GM12864 (cell line): Measurements from ENCODE around the gene ANGEL1.
A peak's percentile ranks its signal among the peaks of the same experiment; 100 is the strongest.

Source experiments
- DNase-seq: peaks from one replicate; pipeline ENCODE4 v3.0.0-alpha.2; 2011; ENCODE audit warnings: low read depth
- H3K4me3 ChIP-seq: 2 replicates; pipeline ENCODE4 v1.5.1; 2011; ENCODE audit warnings: mild to moderate bottlenecking, low read depth, low read length, control low read depth
- TF ChIP-seq, protein P1 (sequence below): IDR thresholded peaks from 2 replicates; pipeline ENCODE4 v1.5.1; 2011; ENCODE audit warnings: low read depth, mild to moderate bottlenecking, moderate library complexity, low read length, control low read depth, inconsistent platforms; ENCODE audit errors: missing control alignments

The ANGEL1 gene

DNA sequence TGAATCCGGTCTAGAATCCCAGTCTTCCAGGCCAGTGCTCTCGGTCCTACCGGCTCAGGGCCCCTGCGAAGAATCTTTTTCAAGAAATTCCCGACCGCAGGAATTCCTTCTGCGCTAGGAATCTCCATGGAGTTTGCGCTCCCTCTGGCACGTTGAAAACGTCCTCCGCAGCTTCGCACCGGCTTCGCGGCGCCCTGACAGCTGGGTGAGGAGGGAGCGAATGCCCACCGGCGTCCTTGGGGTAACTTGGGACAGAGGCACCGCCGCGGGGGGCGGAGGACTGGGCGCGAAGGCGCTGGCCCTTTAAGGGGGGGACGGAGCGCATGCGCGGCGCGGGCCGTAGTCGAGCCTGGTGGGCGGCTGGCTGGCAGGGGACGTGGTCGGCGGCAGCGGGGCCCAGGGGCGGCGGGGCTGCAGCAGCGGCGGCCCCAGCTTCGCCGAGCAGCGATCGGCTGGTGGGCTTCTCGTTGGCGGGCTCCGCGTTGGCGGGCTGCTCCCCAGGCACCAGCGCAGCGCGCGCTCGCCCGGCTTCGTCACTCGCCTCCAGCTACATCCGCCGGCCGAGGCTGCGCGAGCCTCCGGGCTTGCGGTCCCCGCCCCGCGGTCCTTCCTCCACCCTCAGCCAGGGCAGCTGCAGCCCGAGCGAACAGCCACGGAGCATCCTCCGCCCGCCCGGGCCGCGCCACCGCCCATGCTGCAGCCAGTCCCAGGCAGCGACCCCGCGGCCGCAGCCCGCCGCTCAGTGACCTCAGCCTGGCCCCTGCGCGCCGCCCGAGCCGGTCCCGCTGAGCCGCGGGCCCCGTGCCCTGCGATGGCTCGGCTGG lies 51.3 kb downstream of the ANGEL1 start, which contains the start of gene VASH1:
VASH1 (plus strand) TSS at position 333 of the 824 bp plus-strand sequence. CDS start 1,354 bp downstream, outside the sequence.
- no peak for DNase-seq
- H3K4me3 ChIP-seq: peak within 1 kb of the TSS; percentile 59
- TF ChIP-seq, protein P1, sequence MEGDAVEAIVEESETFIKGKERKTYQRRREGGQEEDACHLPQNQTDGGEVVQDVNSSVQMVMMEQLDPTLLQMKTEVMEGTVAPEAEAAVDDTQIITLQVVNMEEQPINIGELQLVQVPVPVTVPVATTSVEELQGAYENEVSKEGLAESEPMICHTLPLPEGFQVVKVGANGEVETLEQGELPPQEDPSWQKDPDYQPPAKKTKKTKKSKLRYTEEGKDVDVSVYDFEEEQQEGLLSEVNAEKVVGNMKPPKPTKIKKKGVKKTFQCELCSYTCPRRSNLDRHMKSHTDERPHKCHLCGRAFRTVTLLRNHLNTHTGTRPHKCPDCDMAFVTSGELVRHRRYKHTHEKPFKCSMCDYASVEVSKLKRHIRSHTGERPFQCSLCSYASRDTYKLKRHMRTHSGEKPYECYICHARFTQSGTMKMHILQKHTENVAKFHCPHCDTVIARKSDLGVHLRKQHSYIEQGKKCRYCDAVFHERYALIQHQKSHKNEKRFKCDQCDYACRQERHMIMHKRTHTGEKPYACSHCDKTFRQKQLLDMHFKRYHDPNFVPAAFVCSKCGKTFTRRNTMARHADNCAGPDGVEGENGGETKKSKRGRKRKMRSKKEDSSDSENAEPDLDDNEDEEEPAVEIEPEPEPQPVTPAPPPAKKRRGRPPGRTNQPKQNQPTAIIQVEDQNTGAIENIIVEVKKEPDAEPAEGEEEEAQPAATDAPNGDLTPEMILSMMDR: no peak

DNA sequence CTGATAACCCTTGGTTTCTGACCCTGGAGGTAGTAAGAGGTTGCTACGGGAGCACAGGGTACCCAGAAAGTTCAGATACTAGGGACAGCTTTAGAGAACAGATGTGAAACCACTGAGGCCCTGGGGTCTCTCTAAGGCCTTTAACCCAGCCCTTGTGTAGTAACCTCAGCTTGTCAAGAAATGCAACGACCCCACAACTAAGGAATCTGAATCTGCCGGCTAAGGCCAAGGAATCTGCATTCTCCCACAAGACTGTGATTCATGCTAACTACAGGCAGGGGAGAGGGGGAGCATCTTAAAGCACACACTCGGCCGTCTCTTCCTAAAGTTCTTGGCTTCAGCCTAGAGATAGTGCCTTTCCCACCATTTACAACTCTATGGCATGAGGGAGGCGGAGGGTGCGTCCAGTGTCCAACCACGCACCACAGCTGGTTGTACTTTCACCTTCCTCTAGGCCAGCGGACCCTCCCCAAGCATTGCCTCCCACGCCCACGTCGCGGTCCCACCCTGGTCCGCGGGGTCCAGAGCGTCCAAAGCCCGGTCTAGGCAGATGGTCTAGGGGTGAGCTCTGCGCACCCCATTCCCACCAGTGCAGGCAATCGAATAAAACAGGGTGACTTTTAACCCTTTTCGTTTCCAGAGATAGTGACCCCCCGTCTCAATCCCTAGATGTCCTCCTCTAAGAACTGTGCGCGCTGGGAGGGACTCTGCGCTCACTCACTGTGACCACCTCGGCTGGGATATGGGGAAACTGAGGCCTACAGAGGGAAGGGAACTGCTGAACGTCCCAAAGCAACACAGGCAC lies 52.1 kb downstream of the ANGEL1 start:
- no peak for DNase-seq
- peak overlapping the region; percentile 59 for H3K4me3 ChIP-seq
- TF ChIP-seq, protein P1: no peak

DNA sequence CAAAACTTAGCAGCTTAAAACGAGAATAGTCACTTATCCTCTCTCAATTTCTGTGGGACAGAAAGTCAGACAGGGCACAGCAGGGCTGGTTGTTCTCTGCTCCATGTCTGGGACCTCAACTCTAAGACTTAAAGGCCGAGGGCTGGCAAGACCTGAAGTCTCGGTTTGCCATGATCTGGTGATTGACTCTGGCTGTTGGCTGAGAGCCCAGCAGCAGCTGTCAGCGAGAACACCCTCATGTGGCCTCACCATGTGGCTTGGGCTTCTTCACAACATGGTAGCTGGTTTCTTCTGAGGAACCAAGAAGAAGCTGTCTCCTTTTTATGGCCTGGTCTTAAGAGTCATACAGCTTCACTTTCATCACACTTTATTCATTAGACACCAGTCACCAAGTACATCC lies 53.1 kb downstream of the ANGEL1 start:
- TF ChIP-seq, protein P1: no peak
- no peak for DNase-seq
- no peak overlapping the region for H3K4me3 ChIP-seq

DNA sequence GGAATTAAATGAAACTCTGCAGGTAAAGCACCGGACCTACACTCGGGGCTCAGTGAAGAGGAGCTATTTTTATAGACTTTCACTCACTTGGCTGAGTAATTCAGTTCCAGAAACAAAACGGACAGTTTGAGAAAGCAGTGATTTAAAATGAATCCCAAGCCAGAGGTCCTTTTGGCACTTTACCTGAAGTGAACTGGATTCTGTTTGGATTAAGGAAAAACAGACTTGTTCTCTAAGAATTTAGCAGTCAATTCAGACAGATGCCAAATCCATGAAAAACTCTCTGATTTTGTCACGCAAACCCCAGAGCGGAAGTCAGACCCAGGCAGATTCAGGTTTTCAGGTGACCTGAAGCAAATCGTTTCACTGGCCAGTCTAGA lies 56.3 kb downstream of the ANGEL1 start:
- DNase-seq: no peak
- no peak overlapping the region for H3K4me3 ChIP-seq
- TF ChIP-seq, protein P1: no peak

DNA sequence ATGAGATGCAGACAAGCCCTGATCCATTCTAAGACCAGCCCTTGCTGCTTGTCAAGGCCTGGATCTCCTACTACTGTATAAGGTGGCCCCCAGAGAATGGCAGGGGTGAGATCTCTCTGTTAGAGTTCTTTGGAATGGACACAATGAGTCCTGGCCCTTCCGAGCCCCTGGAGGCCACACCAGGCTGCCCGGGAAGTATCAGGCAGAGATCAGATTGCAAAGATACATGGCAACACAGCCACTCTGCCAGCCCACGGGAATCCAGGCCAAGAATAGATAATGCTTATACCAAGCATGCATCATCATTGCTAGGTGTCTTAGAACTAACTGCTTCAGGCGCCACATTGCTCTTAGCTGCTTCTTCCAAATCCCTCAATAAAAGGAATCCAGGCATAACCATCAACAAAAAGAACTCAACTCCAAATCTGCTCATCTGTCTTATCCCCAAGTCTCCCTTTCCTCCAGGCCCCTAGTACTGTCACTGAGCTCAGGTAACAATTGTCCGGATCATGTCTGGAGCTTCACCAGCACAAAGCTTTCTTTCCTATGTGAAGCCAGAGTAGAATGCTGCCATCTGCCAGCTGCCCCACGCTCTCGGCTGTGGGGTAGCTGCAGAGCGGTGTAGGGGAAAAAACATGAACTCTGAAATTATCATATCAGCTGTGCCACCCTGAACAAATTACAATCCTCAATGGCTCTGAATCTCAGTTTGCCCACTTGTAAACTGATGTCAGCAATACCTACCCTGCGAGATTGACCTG lies 56.9 kb downstream of the ANGEL1 start:
- DNase-seq: no peak
- TF ChIP-seq, protein P1: no peak
- no peak overlapping the region for H3K4me3 ChIP-seq

DNA sequence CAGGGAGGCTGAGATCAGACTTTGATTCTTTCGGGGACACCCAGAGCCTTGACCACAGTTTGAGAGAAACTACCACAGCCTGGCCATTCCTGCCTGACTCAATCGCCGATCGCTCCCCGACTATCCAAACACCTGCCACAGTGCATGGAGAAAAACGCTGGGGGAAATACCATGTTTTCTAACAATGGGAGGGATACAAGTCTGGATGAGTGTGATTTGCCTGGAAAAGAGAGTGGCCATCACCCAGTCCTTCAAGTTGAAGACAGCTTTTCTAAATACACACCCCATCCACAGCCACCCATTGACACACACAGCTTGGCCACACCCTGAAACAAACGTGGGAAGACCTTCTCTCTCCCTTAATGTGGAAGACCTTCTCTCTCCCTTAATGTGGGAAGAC lies 58.1 kb downstream of the ANGEL1 start:
- no peak overlapping the region for H3K4me3 ChIP-seq
- no peak for DNase-seq
- TF ChIP-seq, protein P1: no peak
